Measurements from ENCODE around the gene SYNGR4.
"Not testable (repeated sequence)": the region's sequence is repeated elsewhere in the genome, so short reads cannot be mapped to it uniquely, and the experiment has no call there.

SYNGR4 gene

GRCh38 chr19:48371771-48372170 lies 7.6 kb downstream of the SYNGR4 start:
- DNase-seq = not testable (repeated sequence)

- DNase-seq = peak; percentile 65
Measured at GRCh38 chr19:48372904-48373303, 8.7 kb downstream of the SYNGR4 start.

GRCh38 chr19:48373567-48373966 lies 9.4 kb downstream of the SYNGR4 start:
- DNase-seq = no peak

DNA sequence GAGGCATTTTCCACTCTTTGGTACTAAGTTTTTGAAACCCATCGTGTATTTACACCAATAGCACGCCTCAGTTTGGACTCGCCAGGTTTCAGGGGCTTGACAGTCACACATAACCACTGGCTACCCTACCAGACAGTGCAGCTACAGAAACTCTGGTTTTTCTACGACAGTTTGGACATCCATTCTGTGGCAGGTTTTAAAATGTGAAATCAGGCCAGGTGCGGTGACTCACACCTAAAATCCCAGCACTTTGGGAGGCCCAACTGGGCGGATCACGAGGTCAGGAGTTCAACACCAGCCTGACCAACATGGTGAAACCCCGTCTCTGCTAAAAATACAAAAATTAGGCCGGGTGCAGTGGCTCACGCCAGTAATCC lies 14.0 kb downstream of the SYNGR4 start:
- no peak for DNase-seq

- no peak for DNase-seq
Measured at GRCh38 chr19:48379058-48379457, 14.9 kb downstream of the SYNGR4 start.

- no peak for DNase-seq
Measured at GRCh38 chr19:48381178-48381950, 17.2 kb downstream of the SYNGR4 start.

GRCh38 chr19:48382286-48382685 lies 18.1 kb downstream of the SYNGR4 start:
- no peak for DNase-seq

DNA sequence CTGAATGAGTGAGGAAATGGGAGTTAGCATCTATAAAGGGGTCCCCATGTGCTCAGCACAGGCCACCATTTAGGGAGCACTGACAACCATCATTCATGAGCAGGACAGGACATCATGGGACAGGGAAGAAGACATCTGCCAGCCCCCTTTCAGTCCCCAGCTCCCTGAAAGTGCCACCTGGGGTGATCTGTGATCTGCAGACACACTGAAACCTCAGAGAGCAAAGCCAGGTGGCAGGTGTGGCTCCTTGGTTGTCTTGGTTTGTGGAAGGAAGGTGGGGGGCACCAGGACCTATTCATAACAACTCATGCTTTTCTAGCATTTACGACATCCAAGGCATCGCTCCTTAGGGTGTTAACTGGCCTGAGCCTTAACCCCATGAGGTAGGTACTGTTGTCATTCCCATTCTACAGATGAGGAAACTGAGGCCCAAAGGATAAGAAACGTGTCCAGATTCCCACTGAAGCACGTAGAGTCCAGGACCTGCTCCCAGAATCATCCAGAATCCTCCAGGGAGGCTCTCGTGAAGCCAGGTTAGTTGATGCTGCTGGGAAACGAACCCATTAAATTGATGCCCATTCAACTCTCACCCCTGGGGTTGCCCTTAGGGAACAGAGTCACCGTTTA lies 21.4 kb downstream of the SYNGR4 start:
- no peak for DNase-seq

- DNase-seq = no peak
Measured at GRCh38 chr19:48386981-48387380, 22.8 kb downstream of the SYNGR4 start.

DNA sequence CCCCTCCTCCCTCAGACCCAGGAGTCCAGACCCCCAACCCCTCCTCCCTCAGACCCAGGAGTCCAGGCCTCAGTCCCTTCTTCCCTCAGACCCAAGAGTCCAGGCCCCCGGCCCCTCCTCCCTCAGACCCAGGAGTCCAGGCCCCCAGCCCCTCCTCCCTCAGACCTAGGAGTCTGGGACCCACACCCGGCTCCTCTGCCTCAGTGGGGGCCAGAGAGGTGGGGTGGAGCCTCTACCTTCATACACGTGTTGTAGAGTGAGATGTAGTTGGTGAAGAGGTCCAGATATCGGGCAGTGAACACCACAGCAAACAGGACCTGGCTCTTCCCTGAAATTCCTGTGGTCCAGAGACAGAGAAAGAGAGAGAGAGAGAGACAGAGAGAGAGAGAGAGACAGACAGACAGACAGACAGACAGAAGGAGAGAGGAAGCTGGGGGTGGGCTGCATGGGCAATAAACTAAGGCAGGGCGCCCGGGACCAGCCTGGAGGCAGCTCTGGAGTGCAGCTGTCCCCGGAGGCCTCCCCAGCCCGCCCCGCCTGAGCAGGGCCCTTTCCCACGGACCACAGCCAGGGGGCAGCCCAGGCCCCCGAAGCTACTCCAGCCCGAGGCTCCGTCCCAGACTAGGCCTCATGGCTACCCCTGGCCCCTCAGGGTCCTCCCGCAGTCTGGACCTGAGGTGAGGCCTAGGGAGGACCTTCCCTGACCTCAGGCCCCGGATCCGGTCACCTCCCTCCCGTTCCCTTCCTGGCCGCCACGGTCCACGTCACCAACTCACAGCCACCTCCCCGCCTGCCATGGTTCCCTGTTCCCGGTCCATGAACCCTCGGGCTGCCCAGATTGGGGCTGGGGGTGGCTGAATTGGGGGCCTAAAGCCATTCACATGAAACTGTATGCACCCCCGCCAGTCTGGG lies 26.3 kb downstream of the SYNGR4 start:
- DNase-seq = no peak

GRCh38 chr19:48391100-48392005 lies 27.2 kb downstream of the SYNGR4 start, which contains the start of gene KDELR1:
KDELR1 (minus strand) TSS chr19:48391551; CDS start chr19:48391358, 193 bp downstream.
- DNase-seq = peak; percentile 31

DNA sequence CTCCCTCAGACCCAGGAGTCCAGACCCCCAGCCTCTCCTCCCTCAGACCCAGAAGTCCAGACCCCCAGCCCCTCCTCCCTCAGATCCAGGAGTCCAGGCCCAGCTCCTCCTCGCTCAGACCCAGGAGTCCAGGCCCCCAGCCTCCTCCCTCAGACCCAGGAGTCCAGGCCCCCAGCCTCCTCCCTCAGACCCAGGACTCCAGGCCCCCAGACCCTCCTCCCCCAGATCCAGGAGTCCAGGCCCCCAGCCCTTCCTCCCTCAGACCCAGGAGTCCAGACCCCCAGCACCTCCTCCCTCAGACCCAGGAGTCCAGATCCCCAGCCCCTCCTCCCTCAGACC lies 27.8 kb downstream of the SYNGR4 start:
- not testable (repeated sequence) for DNase-seq

DNA sequence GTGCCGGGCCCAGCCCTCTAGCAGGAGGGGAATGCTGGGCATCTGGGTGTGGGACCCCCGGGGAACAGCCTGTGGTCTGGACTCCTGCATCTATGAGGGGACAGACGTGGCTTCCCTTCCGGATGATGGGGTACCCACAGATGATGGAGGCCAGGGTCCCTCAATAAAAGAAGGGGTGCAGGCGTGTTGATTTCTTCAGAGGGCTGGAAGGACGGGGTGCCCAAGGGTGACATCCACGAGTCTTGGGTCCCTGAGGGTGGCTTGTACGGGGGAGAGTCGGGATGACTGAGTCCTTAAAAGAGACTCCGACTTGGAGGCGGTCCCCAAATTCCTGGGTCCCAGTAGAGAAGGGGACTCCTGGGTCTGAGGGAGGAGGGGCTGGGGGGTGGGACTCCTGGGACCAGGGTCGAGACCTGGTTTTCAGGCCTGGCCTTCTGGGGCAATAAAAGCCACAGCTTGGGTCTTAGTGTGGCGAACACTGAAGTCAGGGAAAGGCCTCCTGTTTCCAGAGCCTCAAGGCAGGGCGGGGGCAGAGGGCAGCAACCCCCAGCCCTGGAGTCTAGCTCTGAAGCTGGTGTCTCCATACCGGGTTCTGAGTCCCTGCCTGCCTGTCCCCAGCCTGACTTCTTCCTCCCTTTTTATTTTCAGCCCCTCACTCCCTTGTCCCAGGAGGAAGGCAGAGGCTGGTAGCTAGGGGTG lies 28.8 kb downstream of the SYNGR4 start:
- DNase-seq = no peak

- DNase-seq = no peak
Measured at GRCh38 chr19:48393559-48394330, 29.6 kb downstream of the SYNGR4 start, which contains the start of gene GRIN2D. GRIN2D (plus strand) TSS chr19:48393668; CDS start chr19:48398393, 4,725 bp downstream.

- no peak for DNase-seq
Measured at GRCh38 chr19:48394331-48395169, 30.4 kb downstream of the SYNGR4 start.

DNA sequence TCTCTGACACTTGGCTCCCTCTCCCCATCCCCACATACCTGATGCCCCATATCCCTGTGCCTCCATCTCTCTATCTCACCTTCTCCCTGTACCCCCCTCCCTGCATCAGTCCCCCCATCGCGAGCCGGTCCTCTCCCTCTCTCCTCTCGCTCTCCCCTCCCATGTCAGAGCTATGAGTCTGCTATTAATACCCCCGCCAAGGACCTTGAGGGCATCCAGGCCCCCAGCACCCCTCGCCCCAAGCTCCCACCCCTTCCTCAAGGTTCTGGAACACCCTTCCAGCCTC lies 30.9 kb downstream of the SYNGR4 start:
- DNase-seq = no peak

GRCh38 chr19:48395499-48395898 lies 31.3 kb downstream of the SYNGR4 start:
- no peak for DNase-seq

DNA sequence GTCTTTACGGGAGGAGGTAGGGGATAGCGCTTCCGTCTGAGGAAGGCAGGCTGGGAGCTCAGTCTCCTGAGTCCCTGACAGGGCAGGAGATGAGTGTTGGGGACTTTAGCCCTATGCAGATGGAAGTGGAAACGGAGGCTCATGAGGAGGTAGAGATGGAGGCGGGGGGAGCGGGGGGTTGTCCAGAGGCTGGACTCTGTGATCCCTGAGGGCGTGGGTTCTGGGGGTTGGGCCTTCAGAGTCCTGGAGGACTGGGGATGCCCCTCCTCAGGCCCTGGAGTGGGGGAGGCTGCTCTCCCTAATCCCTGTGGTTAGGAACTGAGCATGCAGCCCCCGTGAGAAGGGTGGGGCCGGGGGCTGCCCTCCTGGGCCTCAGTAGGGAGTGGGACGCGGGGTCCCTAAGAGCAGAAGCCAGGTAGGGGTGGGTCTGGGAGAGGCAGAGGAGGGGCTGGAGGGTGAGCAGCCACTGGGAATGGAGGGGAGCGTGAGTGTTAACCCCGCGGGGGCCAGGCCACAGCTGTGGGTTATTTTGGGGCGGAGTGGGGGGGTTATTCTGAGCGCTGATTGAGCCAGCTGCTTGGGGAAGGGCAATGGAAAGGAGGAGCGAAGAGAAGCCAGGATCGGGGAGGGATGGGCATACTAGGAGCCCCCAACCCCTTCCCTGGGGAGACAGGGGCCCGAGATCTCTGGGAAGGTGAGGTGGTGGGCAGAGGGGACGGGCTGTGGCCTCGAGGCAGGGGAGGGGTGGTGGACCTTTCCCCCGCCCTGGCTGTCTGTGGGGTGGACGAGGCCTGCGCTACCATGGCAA lies 32.1 kb downstream of the SYNGR4 start:
- DNase-seq = no peak

DNA sequence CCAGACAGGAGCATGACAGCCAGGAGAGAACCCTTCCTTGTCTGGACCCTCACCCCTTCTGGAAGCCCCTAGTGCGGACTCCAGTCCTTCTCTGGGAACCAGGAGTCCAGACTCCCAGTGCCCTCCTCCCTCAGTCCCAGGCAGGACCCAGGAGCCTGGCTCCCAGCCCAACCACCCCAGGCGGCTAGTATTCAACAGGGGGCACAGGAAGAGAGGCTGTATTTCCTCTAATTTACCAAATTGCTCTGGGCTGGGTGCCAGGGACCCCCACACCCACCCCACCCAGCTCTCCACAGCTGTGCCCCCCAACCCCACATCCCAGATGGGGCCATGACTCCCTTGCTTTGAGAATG lies 32.6 kb downstream of the SYNGR4 start:
- DNase-seq = no peak
